GM12878 (cell line): ENCODE data around the gene SUPT3H.

Experiments used
- BMI1 ChIP-seq: fragments of 450-650 bp; IDR thresholded peaks from 2 replicates; pipeline ENCODE4 v1.6.1; 2016; ENCODE audit warnings: mild to moderate bottlenecking, moderate library complexity, borderline replicate concordance
- CTCF ChIP-seq, 3 experiments: IDR thresholded peaks in 2 of 3; conservative IDR thresholded peaks in 1 of 3; 2 replicates each; pipeline ENCODE4 v1.5.1; 2011; ENCODE audit warnings: low read depth in 3 of 3, low read length in 3 of 3, mild to moderate bottlenecking in 3 of 3, control low read depth in 2 of 3, moderate library complexity in 2 of 3, inconsistent platforms in 1 of 3, mixed read lengths in 1 of 3; ENCODE audit not compliant: control insufficient read depth in 2 of 3, insufficient read depth in 1 of 3; ENCODE audit errors: extremely low read depth in 1 of 3
- EZH2 ChIP-seq: IDR thresholded peaks from 2 replicates; pipeline ENCODE4 v1.6.1; 2012; ENCODE audit warnings: low read depth, mild to moderate bottlenecking, control low read depth, inconsistent platforms, low read length, borderline replicate concordance; ENCODE audit not compliant: control insufficient read depth
- REST ChIP-seq: IDR thresholded peaks from 2 replicates; pipeline ENCODE4 v1.6.1; 2012; ENCODE audit warnings: mild to moderate bottlenecking, low read depth, low read length
- SUZ12 ChIP-seq: fragments of 200-600 bp; sonication (generic); IDR thresholded peaks from one replicate; pipeline ENCODE4 v1.6.1; 2018; ENCODE audit warnings: antibody characterized with exemption, mild to moderate bottlenecking; ENCODE audit not compliant: unreplicated experiment
- TARDBP ChIP-seq: IDR thresholded peaks from 2 replicates; pipeline ENCODE4 v1.6.1; 2016; ENCODE audit warnings: borderline replicate concordance
- ZNF207 ChIP-seq: fragments of 450-650 bp; IDR thresholded peaks from 2 replicates; pipeline ENCODE4 v1.6.1; 2014; ENCODE audit warnings: antibody characterized with exemption, mild to moderate bottlenecking, borderline replicate concordance

- no peak for TF ChIP-seq EZH2
- no peak for TF ChIP-seq SUZ12
- no peak for TF ChIP-seq CTCF (IDR thresholded peaks at IDR 0.05 in 2 of 3, conservative IDR thresholded peaks at IDR 0.05 in 1 of 3; ENCODE audit: control insufficient read depth in 2 of 3, extremely low read depth in 1 of 3, insufficient read depth in 1 of 3, low read depth in 3 of 3, low read length in 3 of 3)
- TF ChIP-seq REST, result no peak
- TF ChIP-seq TARDBP, result no peak
- peak; percentile 61; the same call in 1 of the 2 replicates for TF ChIP-seq BMI1
- TF ChIP-seq ZNF207, result no peak
These were observed 510.0 kb downstream of the SUPT3H start for GRCh38 chr6:44867571-44868334.
